Colonic mucosa (tissue), 4 donors: ENCODE measurements around the gene SLFNL1. TPM values are rescaled to one million over a fixed set of nuclear protein-coding genes. Genes with fewer than 3 reads are reported as not detected.

ENCODE experiments used
- DNase-seq: peaks from one replicate; pipeline ENCODE4 v3.0.0-alpha.2; 2020
- H3K27ac ChIP-seq: fragments of 200-600 bp; one replicate; pipeline ENCODE4 v1.8.0; 2021
- H3K27me3 ChIP-seq: fragments of 200-600 bp; one replicate; pipeline ENCODE4 v1.8.0; 2021
- H3K36me3 ChIP-seq: fragments of 200-600 bp; one replicate; pipeline ENCODE4 v1.8.0; 2021
- H3K4me1 ChIP-seq: fragments of 200-600 bp; one replicate; pipeline ENCODE4 v1.8.0; 2021; ENCODE audit warnings: mild to moderate bottlenecking
- H3K4me3 ChIP-seq: fragments of 200-600 bp; one replicate; pipeline ENCODE4 v1.8.0; 2021
- H3K9ac ChIP-seq, 2 donors: one replicate each; pipeline ENCODE4 v1.7.0; 2013; ENCODE audit warnings: control low read depth in 2 of 2, low read depth in 2 of 2, low read length in 2 of 2
- H3K9me3 ChIP-seq: fragments of 200-600 bp; one replicate; pipeline ENCODE4 v1.8.0; 2021
- CTCF ChIP-seq: fragments of 200-600 bp; IDR thresholded peaks from one replicate; pipeline ENCODE4 v1.8.0; 2022; ENCODE audit warnings: antibody characterized with exemption, mild to moderate bottlenecking
- intact Hi-C: fragments of 100-400 bp; cut with DNase I; formaldehyde crosslinking; loops from one replicate; pipeline ENCODE4 v1.14.1; 2022
- total RNA-seq, 2 donors: library from RNA; stranded (reverse); fragmentation: NEBNext Ultra II Directional in 1 of 2; extraction: Animal tissue kit (Norgen Biotek cat#: 25700) in 1 of 2; gene quantifications; one replicate each; pipeline ENCODE4 v1.2.1, GENCODE V29; 2021
- donor health status: healthy.
- donor health status: DM: no; HTN: no; CAD: no.
- donor health status: DM: no; HTN: no; CAD: no.

The SLFNL1 gene
- total RNA-seq, 2 donors from 2014 or later, result 0.27 to 0.30 TPM

DNA sequence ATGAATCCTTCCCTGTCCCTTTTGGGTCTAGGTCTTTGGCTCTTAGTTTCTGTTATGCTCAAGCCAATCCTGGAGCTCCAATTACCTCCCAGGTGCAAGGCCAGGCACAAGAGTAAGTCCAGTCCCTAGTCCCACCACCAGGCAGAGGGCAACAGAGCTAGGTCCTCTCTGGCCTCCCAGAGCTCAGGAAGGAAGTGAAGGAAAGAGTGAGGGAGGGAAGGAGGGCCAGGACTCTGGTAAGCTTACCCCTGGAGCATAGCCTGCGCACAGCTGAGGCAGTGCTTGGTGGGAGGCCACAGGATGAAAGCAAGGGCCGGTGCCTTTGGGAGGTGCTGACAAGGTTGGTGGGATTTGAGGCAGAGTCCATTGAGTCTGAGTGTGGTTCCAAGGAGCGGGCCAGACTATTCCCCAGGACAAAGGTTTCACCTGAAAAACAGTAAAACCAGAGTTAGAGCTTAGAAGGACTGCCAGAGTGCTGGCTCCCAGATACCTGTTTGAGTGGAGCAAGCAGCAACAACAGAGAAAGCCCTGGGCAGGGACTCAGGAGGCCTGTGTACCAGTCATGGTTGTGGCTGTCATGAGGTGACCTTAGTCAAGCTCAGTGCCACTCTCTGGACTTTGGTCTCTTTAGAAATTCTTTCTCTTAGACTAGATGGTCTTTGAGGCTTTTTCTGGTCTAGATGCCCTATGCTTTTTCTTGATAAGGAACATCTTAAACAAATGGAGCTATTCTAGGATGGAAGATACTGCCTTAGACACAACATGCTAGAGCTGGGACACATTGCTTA, 15.8 kb upstream of the SLFNL1 start:
- H3K9ac ChIP-seq, result no peak overlapping the region
- no peak for TF ChIP-seq CTCF
- DNase-seq, result no peak
- no peaks in the 10 kb centered on the region for H3K9me3 ChIP-seq
- no peaks in the 10 kb centered on the region for H3K27me3 ChIP-seq
- no peaks in the 10 kb centered on the region for H3K4me1 ChIP-seq
- H3K36me3 ChIP-seq, result no peaks in the 10 kb centered on the region
- intact Hi-C loops, result loop anchor here (10.0 kb wide), 1 partner anchor 87 kb away; no protein-coding TSS in a partner anchor
- H3K27ac ChIP-seq, result no peak overlapping the region
- H3K4me3 ChIP-seq, result no peak overlapping the region

DNA sequence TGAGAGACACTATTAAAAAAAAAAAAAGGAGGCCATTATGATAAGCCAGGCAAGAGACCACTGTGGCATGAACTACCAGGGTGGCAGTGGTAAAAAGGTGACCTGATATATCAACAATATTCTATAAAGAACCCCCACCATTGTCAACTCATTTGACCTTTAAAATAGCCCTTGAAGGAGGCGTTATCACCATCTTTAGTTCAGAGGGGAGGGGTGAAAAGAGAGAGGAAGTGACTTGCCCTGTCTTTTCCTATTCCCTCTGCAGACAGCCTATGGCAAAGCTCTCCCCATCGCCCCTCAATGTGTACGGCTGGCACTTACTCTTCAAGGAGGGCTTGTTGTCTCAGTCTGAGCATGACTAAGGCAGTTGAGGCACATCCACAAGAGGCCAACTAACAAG, 11.7 kb upstream of the SLFNL1 start:
- Histone ChIP-seq H3K9ac (no peak overlapping the region), H3K27ac (no peak overlapping the region), H3K4me3 (no peak overlapping the region), H3K36me3 (no peaks in the 10 kb centered on the region), H3K4me1 (no peaks in the 10 kb centered on the region), H3K27me3 (no peaks in the 10 kb centered on the region), H3K9me3 (no peaks in the 10 kb centered on the region)
- TF ChIP-seq CTCF, result no peak
- intact Hi-C loops, result loop anchor here (10.0 kb wide), 1 partner anchor 92 kb away; no protein-coding TSS in a partner anchor
- DNase-seq, result no peak

GRCh38 chr1:41032147-41032546, 10.6 kb upstream of the SLFNL1 start:
- H3K4me1 ChIP-seq, result no peaks in the 10 kb centered on the region
- no peak for DNase-seq
- H3K4me3 ChIP-seq, result no peak overlapping the region
- H3K9me3 ChIP-seq, result no peaks in the 10 kb centered on the region
- H3K27me3 ChIP-seq, result no peaks in the 10 kb centered on the region
- no peak overlapping the region for H3K27ac ChIP-seq
- TF ChIP-seq CTCF, result no peak
- H3K36me3 ChIP-seq, result no peaks in the 10 kb centered on the region
- no peak overlapping the region for H3K9ac ChIP-seq
- intact Hi-C loops, result loop anchor here (10.0 kb wide), 1 partner anchor 93 kb away; no protein-coding TSS in a partner anchor

GRCh38 chr1:41030872-41031616, 9.5 kb upstream of the SLFNL1 start:
- H3K9me3 ChIP-seq, result no peaks in the 10 kb centered on the region
- no peak overlapping the region for H3K4me3 ChIP-seq
- no peak for TF ChIP-seq CTCF
- DNase-seq, result no peak
- no peaks in the 10 kb centered on the region for H3K27me3 ChIP-seq
- intact Hi-C loops, result loop anchor here (10.0 kb wide), 1 partner anchor 94 kb away; no protein-coding TSS in a partner anchor
- H3K36me3 ChIP-seq, result no peaks in the 10 kb centered on the region
- no peak overlapping the region for H3K9ac ChIP-seq
- H3K4me1 ChIP-seq, result no peaks in the 10 kb centered on the region
- H3K27ac ChIP-seq, result no peak overlapping the region

DNA sequence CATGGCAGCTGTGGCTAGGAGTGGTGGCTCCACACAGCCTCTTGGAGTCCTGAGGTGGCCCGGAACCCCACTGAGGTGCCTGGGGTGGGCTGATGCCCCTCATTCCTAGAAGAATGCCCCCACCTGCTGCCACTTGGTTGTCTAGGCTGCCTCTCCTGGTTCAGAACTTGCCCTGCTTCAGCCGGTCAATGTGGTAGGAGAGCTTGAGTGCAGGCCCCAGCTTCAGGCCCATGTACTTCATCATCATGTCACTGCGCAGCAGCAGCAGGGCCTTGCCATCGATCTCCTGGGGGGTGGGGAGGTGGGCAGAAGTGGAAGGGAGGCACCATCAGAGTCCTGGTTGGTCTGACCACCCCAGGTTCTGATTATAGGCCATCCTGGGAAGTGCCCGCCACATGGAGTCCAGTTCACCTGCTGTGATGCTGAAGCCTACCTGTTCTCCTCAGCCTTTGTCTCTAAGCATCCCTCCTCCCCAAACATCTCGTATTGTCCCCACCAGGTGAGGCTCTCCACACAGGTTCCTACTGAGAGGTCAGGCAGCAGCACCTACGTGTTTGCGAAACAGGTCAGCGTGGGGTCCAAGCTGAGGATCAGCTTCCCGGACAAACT, 6.6 kb upstream of the SLFNL1 start:
- Histone ChIP-seq H3K27me3 (no peaks in the 10 kb centered on the region), H3K36me3 (no peaks in the 10 kb centered on the region), H3K4me3 (no peak overlapping the region), H3K27ac (no peak overlapping the region), H3K9ac (no peak overlapping the region), H3K9me3 (no peaks in the 10 kb centered on the region), H3K4me1 (no peaks in the 10 kb centered on the region)
- TF ChIP-seq CTCF, result no peak
- no peak for DNase-seq
- intact Hi-C loops, result no loop called here
